ENCODE measurements around the gene CPPED1.

Gene CPPED1

DNA sequence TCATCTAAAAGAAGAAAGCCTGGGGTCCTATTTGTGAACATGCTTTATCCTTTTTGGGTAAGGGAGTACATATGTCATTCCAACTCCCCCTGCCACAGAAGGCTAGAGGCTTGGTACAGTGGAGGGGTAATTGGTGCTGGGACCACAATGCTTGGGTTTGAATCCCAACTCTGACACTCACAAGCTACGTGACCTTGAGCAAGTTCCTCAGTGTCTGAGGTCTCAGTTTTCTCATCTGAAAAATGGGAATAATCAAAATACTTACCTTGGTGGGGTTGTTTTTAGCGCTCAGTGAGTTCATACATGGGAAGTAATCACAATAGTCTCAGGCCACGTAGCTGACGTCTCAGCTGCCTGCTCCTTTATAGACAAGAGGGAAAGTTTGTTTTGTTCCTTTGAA, 150.8 kb downstream of the CPPED1 start:
- no peaks in the 10 kb centered on the region for H3K27me3 ChIP-seq
- no peak overlapping the region for H3K9ac ChIP-seq
- no peaks in the 10 kb centered on the region for H4K20me1 ChIP-seq
- no peaks in the 10 kb centered on the region for H3K4me1 ChIP-seq
- H3K4me3 ChIP-seq: no peak overlapping the region
- H3K4me2 ChIP-seq: no peak overlapping the region
- no peak overlapping the region for H3K27ac ChIP-seq
- no peak for TF ChIP-seq Cebpa-rat (IDR thresholded peaks at IDR 0.05)
- peaks cover 0 to 2% (median under 1%) of the 10 kb centered on the region in 11 experiments; a peak in 6 of 22 replicates for H3K36me3 ChIP-seq
- peaks cover under 1 to 8% (median 3%) of the 10 kb centered on the region in 11 experiments; a peak in 19 of 22 replicates for H3K9me3 ChIP-seq (replicated peaks in 1 of 11)

DNA sequence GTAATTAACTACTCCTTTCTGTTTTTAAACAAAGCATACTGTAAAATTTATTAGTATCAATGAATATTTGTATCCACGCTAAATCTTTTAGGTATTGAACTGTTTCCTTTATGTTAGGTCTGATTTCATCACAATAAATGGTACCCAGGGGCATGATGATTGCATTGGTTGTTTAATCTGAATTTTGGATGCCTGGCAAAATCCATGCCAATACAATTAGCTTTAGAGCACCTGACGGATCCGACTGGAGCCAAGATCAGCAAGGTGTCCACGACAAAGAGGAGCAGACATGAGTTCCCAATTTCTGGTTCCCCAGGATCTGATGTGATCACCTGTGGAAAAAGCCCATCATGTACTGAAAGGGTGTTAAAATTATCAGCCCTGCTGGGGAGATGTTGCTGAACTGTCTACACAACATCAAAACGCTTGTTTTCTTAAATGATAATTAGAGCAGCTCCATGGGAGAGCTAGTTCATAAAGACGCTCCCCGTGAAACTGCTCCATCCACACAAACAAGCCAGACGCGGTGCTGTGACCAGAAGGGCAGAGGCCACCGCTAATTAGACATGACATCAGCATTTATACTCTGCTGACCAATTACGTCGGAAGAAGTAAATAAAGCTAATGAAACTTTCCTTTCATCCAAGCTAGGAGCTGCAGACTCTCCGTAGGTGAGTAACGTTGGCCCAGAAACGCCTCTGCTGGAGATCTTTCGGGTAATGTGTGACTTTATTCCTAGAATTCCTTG, 151.7 kb downstream of the CPPED1 start:
- TF ChIP-seq Cebpa-rat (IDR thresholded peaks at IDR 0.05): no peak
- peaks cover 7 to 8% (median 8%) of the 10 kb centered on the region in 10 experiments for H3K4me1 ChIP-seq
- H3K36me3 ChIP-seq: no peaks in the 10 kb centered on the region
- H3K4me3 ChIP-seq: no peak overlapping the region
- H3K27me3 ChIP-seq: no peaks in the 10 kb centered on the region
- H3K9ac ChIP-seq: no peak overlapping the region
- H3K4me2 ChIP-seq: no peak overlapping the region
- no peaks in the 10 kb centered on the region for H4K20me1 ChIP-seq
- peaks cover 0 to 3% (median 0%) of the 10 kb centered on the region in 11 experiments; a peak in 2 of 22 replicates for H3K9me3 ChIP-seq (replicated peaks in 1 of 11)
- H3K27ac ChIP-seq: no peak overlapping the region

DNA sequence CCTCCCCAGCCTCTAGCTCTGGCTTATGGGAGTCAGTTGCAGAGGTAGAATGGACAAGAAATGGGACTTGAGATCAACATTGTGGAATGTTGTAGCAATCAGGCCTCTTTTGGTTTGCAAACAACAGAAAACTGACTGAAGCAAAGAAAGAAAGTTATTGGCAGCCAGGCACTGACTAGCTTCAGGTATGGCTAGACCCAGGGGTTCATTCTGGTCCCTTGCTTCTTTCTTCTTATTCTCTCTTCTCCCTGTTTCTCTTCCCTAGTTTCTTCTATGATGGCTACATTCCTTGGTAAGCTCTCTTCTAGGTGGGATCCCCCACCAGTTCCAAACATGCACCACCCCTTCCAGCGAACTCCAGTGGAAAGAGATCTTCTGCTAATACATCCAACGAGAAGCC, 154.3 kb downstream of the CPPED1 start:
- Histone ChIP-seq H3K4me1 (peaks cover 17 to 20% (median 19%) of the 10 kb centered on the region in 10 experiments), H3K27me3 (no peaks in the 10 kb centered on the region), H3K4me2 (no peak overlapping the region), H3K9ac (no peak overlapping the region), H4K20me1 (no peaks in the 10 kb centered on the region), H3K9me3 (replicated peaks in 1 of 11) (peaks cover 0 to 3% (median 0%) of the 10 kb centered on the region in 11 experiments; a peak in 1 of 22 replicates), H3K36me3 (no peaks in the 10 kb centered on the region), H3K4me3 (no peak overlapping the region), H3K27ac (no peak overlapping the region)
- TF ChIP-seq Cebpa-rat (IDR thresholded peaks at IDR 0.05): no peak

GRCh38 chr16:12646490-12647274, 157.0 kb downstream of the CPPED1 start:
- Histone ChIP-seq H3K4me1 (peaks cover 17 to 20% (median 19%) of the 10 kb centered on the region in 10 experiments), H3K4me2 (peak overlapping the region; percentile 54 to 85 (median 69)), H3K27me3 (no peaks in the 10 kb centered on the region), H3K4me3 (no peak overlapping the region), H3K36me3 (no peaks in the 10 kb centered on the region), H4K20me1 (no peaks in the 10 kb centered on the region), H3K27ac (peak overlapping the region in 8 of 11 experiments; percentile 17 to 45 (median 36); a peak in 8 of 22 replicates), H3K9ac (no peak overlapping the region), H3K9me3 (replicated peaks in 1 of 11) (peaks cover 0 to 12% (median 0%) of the 10 kb centered on the region in 11 experiments; a peak in 2 of 22 replicates)
- TF ChIP-seq Cebpa-rat (IDR thresholded peaks at IDR 0.05): no peak

- H3K4me1 ChIP-seq: peaks cover 17 to 20% (median 19%) of the 10 kb centered on the region in 10 experiments
- H3K9me3 ChIP-seq (replicated peaks in 1 of 11): peaks cover 0 to 14% (median 0%) of the 10 kb centered on the region in 11 experiments; a peak in 2 of 22 replicates
- no peaks in the 10 kb centered on the region for H4K20me1 ChIP-seq
- peak overlapping the region in 1 of 11 experiments; percentile 37; a peak in 1 of 22 replicates for H3K27ac ChIP-seq
- H3K27me3 ChIP-seq: no peaks in the 10 kb centered on the region
- no peak overlapping the region for H3K9ac ChIP-seq
- peak overlapping the region; percentile 54 to 85 (median 69); a peak in 20 of 22 replicates for H3K4me2 ChIP-seq
- no peak for TF ChIP-seq Cebpa-rat (IDR thresholded peaks at IDR 0.05)
- H3K36me3 ChIP-seq: no peaks in the 10 kb centered on the region
- H3K4me3 ChIP-seq: no peak overlapping the region
Measured at GRCh38 chr16:12646098-12646489, 157.6 kb downstream of the CPPED1 start.

DNA sequence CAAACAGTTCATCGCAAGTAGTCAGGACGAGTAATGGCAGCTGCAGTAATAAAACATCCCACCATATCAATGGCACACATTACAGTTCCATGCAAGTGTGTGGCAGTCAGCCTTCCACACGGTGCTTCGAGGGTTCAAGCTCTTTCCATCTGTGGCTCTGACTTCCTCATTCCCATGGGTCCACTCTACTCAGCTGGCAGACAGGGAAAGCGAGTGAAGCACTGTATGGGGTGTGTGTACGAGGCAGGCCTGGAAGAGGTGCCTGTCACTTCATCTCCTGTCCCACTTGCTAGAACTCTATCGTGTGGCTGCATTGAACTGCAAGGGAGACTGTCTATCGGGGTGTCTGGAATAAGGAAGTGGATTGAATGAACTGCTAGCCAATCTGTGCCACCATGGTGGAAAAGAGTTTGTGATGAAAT, 160.6 kb downstream of the CPPED1 start:
- Histone ChIP-seq H3K4me3 (no peak overlapping the region), H3K4me1 (peaks cover 17 to 25% (median 23%) of the 10 kb centered on the region in 10 experiments), H4K20me1 (no peaks in the 10 kb centered on the region), H3K9ac (no peak overlapping the region), H3K9me3 (replicated peaks in 1 of 11) (peaks cover 0 to 14% (median 0%) of the 10 kb centered on the region in 11 experiments; a peak in 2 of 22 replicates), H3K27me3 (no peaks in the 10 kb centered on the region), H3K36me3 (no peaks in the 10 kb centered on the region), H3K4me2 (no peak overlapping the region), H3K27ac (no peak overlapping the region)
- TF ChIP-seq Cebpa-rat (IDR thresholded peaks at IDR 0.05): no peak

DNA sequence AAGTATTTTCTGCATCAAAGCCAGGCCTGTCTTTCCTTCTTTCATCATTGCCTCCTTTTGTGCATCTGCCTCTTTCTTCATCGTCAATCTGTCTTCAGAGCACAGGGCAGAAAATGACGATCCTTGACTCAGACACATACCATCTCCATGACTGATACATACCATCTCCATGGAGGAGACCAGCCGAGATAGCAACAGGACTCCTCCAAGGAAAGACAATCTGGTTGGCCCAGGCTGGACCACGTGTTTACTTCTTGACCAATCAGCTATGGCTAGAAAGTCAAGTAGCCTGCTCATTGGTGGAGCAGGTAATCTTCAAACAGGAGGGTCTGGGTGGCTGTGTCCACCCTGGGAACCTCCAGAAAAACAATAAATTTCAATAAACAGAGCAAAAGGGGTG, 164.6 kb downstream of the CPPED1 start:
- H3K36me3 ChIP-seq: no peaks in the 10 kb centered on the region
- TF ChIP-seq Cebpa-rat (IDR thresholded peaks at IDR 0.05): no peak
- H3K4me2 ChIP-seq: peak overlapping the region in 5 of 11 experiments; percentile 5 to 14 (median 10); a peak in 1 of 22 replicates
- no peak overlapping the region for H3K27ac ChIP-seq
- H3K4me1 ChIP-seq: peaks cover 0 to 7% (median 4%) of the 10 kb centered on the region in 10 experiments; a peak in 7 of 20 replicates
- no peaks in the 10 kb centered on the region for H3K27me3 ChIP-seq
- no peak overlapping the region for H3K9ac ChIP-seq
- no peaks in the 10 kb centered on the region for H4K20me1 ChIP-seq
- peaks cover 0 to 14% (median 0%) of the 10 kb centered on the region in 11 experiments; a peak in 1 of 22 replicates for H3K9me3 ChIP-seq (replicated peaks in 1 of 11)
- H3K4me3 ChIP-seq: no peak overlapping the region

DNA sequence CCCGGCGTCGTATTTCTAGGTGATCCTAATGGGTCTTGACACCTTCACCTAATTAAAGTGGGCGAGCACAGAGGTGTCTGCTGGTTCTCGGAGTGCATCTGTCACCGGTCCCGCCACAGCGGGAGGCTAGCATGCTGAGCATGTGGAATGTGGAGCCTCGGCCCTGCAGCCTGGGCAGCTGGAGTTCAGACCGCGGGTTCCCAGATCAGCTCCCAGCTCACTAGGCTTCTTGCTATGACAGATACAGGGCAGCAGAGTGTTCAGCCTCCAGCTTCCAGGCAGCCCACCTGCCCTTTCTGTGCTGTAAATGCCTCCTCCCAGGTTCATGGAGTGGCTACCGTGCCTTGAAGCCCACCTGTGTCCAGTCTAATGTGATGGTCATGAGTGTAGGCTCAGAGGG, 166.7 kb downstream of the CPPED1 start:
- no peak overlapping the region for H3K9ac ChIP-seq
- H3K27ac ChIP-seq: no peak overlapping the region
- H3K4me2 ChIP-seq: no peak overlapping the region
- H3K27me3 ChIP-seq: no peaks in the 10 kb centered on the region
- no peaks in the 10 kb centered on the region for H4K20me1 ChIP-seq
- H3K4me1 ChIP-seq: peaks cover 0 to 7% (median 4%) of the 10 kb centered on the region in 10 experiments; a peak in 7 of 20 replicates
- no peak overlapping the region for H3K4me3 ChIP-seq
- no peak for TF ChIP-seq Cebpa-rat (IDR thresholded peaks at IDR 0.05)
- H3K9me3 ChIP-seq (replicated peaks in 1 of 11): 0 out of 22 replicates have a peak, but pooled peaks cover 0 to 5% (median 0%) of the 10 kb centered on the region in 11 experiments
- H3K36me3 ChIP-seq: no peaks in the 10 kb centered on the region

DNA sequence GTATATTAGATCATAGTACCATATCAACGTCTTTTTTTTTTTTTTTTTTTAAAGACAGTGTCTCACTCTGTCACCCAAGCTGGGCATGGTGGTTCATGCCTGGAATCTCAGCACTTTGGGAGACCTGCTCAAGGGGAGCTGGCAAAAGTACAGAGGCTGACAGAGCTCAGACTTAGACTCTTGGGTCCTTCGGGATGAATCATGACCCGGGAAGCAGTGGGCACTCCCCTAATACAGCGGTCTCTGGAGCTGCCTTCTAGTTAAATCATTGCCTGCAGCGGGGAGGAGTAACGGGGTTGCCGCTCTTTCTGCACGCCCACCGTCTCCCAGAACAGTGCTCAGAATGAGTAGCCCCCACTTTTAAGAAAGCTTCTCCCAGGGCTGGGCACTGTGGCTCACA, 174.4 kb downstream of the CPPED1 start:
- Histone ChIP-seq H3K27ac (no peak overlapping the region), H3K9me3 (replicated peaks in 1 of 11) (peaks cover 0 to 11% (median 6%) of the 10 kb centered on the region in 11 experiments; a peak in 7 of 22 replicates), H3K27me3 (no peaks in the 10 kb centered on the region), H3K4me3 (no peak overlapping the region), H3K4me2 (no peak overlapping the region), H3K9ac (no peak overlapping the region), H3K36me3 (no peaks in the 10 kb centered on the region), H4K20me1 (no peaks in the 10 kb centered on the region; a peak in 1 of 22 replicates), H3K4me1 (no peaks in the 10 kb centered on the region)
- TF ChIP-seq Cebpa-rat (IDR thresholded peaks at IDR 0.05): no peak
